ENCODE measurements around the gene CHIC1. TPM values are rescaled to one million over a fixed set of nuclear protein-coding genes. Genes with fewer than 3 reads are reported as not detected.

Gene CHIC1
- polyA plus RNA-seq, 4 donors = 10.0 to 13.8 (median 12.0) TPM

- DNase-seq (ENCODE audit: low read depth in 4 of 4, low spot score in 3 of 4) = no peak
Observed at GRCh38 chrX:73728602-73729001, 165.6 kb downstream of the CHIC1 start.

Other genes starting within 250 kb of the CHIC1 start
- gene CDX4, start 116.1 kb upstream of the CHIC1 start, polyA plus RNA-seq (ENCODE audit: insufficient read length in 4 of 4) = not detected